ENCODE measurements around the gene GNB2.
"Not testable (repeated sequence)": the region's sequence is repeated elsewhere in the genome, so short reads cannot be mapped to it uniquely, and the experiment has no call there.

The GNB2 gene

GRCh38 chr7:100665168-100665726, 8.3 kb upstream of the GNB2 start:
- no peak for DNase-seq

GRCh38 chr7:100667331-100668068, 6.0 kb upstream of the GNB2 start:
- no peak for DNase-seq

- no peak for DNase-seq
Observed at GRCh38 chr7:100668069-100668449, 5.5 kb upstream of the GNB2 start.

- DNase-seq, result not testable (repeated sequence)
Observed at GRCh38 chr7:100669106-100669505, 4.4 kb upstream of the GNB2 start.

- no peak for DNase-seq
Observed at GRCh38 chr7:100670074-100670473, 3.5 kb upstream of the GNB2 start.

GRCh38 chr7:100671353-100672327, 1.9 kb upstream of the GNB2 start:
- no peak for DNase-seq

GRCh38 chr7:100673942-100674410, 436 bp downstream of the GNB2 start:
- DNase-seq, result peak; percentile 24 to 90 (median 81)

- DNase-seq, result peak in 2 of 3 experiments; percentile 72 to 73
Observed at GRCh38 chr7:100674411-100675104, 1.0 kb downstream of the GNB2 start.

GRCh38 chr7:100675105-100675451, 1.5 kb downstream of the GNB2 start:
- DNase-seq, result peak; percentile 32 to 84 (median 82)

GRCh38 chr7:100675581-100676350, 2.2 kb downstream of the GNB2 start:
- peak; percentile 44 to 95 (median 89) for DNase-seq

GRCh38 chr7:100676501-100677306, 3.2 kb downstream of the GNB2 start:
- DNase-seq, result no peak

- no peak for DNase-seq
Observed at GRCh38 chr7:100677308-100678267, 4.0 kb downstream of the GNB2 start.

- DNase-seq, result no peak
Observed at GRCh38 chr7:100678291-100678984, 4.9 kb downstream of the GNB2 start.

- DNase-seq, result no peak
Observed at GRCh38 chr7:100679129-100679926, 5.8 kb downstream of the GNB2 start.

GRCh38 chr7:100679927-100680575, 6.5 kb downstream of the GNB2 start:
- DNase-seq, result no peak

GRCh38 chr7:100680576-100681271, 7.2 kb downstream of the GNB2 start:
- no peak for DNase-seq

Data from NCI-H1417 (cell line).